HG02623 (cell line): ENCODE results near the gene MRPS10.
"Not testable (repeated sequence)": the region's sequence is repeated elsewhere in the genome, so short reads cannot be mapped to it uniquely, and the experiment has no call there.

Experiments
- ATAC-seq: cut with Tn5 transposase; IDR thresholded peaks from one replicate; pipeline ENCODE4 v1.9.1; 2021; ENCODE audit warnings: moderate library complexity; ENCODE audit not compliant: unreplicated experiment

The MRPS10 gene

DNA sequence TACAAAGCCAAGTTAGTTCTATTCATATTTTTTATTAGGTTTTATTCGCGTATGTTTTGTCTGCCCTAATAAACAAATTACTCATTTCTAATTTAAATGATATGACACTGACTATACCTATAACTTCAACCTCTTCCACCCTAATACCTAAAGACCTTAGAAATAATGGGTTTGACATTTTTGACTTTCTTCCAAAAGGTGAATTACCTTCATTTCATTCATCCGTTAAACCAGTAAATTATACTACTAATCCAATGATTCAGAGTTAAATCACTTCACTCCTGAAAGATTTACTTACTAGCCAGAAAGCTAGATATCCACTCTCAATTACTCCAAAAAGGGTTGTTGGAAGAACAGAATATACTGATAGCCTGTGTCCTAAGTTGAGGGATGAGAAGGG, 5.2 kb downstream of the MRPS10 start:
- no peak for ATAC-seq

- ATAC-seq: no peak
Observed at GRCh38 chr6:42211726-42212125, 5.9 kb downstream of the MRPS10 start.

GRCh38 chr6:42210551-42210950, 7.1 kb downstream of the MRPS10 start:
- no peak for ATAC-seq

GRCh38 chr6:42207559-42207958, 10.1 kb downstream of the MRPS10 start:
- not testable (repeated sequence) for ATAC-seq

GRCh38 chr6:42204768-42205282, 12.8 kb downstream of the MRPS10 start:
- ATAC-seq: no peak

DNA sequence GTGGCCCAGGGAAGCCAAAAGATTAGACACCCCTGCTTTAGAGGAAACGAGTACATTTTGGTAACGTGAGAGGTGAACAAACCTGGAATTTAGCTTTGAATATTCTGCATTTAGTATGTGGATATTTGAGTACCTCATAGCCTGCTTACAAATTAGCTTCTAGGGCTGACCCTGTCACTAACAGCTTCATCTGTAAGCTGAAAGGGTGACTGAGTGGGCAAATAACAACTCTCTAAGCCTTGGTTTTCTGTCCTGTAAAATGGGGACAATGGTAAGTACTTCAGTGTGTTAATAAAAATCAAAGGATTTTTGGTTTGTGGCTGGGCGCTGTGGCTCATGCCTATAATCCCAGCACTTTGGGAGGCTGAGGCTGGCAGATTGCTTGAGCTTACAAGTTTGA, 14.5 kb downstream of the MRPS10 start:
- no peak for ATAC-seq

DNA sequence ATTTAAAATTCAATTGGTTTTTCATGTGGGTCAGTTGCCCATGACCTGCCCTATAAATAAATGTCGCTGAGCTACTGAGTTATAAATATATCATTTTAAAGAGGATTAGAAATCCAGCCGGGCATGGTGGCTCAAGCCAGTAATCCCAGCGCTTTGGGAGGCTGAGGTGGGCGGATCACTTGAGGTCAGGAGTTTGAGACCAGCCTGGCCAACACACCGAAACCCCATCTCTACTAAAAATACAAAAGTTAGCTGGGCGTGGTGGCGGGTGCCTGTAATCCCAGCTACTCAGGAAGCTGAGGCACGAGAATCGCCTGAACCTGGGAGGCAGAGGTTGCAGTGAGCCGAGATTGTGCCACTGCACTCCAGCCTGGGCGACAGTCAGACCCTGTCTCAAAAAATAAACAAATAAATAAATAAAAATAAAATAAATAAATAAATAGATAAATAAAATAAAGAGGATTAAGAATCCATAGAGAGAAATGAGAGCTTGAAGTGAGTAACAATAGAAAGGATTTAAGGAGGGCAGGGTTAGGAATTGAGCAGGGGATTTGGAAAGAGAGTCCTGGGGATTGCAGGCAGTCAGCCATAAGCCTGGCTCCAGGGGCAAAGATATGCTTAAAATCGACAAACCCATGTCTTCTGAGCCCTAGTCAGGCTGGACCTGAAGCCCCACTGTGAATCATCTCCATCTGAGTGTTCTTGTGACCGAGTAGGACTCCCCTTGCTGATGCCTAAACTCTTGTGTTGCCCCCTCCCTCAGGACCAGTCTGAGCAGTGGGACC, 15.3 kb downstream of the MRPS10 start:
- not testable (repeated sequence) for ATAC-seq

GRCh38 chr6:42201382-42201781, 16.3 kb downstream of the MRPS10 start:
- no peak for ATAC-seq

- no peak for ATAC-seq
Observed at GRCh38 chr6:42200035-42200434, 17.6 kb downstream of the MRPS10 start.

DNA sequence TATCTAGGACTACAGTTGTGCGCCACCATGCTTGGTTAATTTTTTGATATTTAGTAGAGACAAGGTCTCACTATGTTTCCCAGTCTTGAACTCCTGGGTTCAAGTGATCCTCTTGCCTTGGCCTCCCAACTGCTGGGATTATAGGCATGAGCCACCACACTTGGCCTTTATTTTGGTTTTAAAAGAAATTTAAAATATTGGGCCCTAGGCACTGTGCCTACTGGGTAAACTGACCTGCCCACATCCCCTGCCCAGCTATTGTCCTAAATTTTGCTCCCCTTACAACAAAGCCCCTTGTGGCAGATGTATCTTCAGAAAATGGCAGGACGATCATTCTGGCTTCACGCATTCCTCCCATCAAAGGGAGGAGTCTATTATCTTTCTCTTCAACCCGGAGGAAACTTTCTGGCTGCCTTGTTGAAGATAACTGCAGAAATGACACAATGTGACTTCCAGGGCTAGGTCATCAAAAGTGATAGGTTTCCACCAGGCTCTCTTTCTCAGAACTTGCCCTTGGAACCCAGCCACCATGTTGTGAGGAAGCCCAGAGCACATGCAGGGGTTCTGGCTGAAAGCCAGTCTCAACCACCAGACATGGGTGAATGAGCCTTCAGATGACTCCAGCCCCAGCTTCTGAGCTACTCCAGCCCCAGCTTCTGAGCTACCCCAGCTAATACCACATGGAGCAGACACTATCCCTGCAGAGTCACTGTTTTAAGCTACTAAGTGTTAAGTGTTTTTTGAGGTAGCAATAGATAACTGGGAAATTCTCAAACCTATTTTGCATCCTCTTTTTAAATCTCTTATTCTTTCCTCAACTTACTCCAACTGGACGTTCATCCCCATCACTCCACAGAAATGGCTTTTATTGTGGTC, 18.3 kb downstream of the MRPS10 start:
- ATAC-seq: no peak

GRCh38 chr6:42197555-42198362, 19.9 kb downstream of the MRPS10 start:
- no peak for ATAC-seq

DNA sequence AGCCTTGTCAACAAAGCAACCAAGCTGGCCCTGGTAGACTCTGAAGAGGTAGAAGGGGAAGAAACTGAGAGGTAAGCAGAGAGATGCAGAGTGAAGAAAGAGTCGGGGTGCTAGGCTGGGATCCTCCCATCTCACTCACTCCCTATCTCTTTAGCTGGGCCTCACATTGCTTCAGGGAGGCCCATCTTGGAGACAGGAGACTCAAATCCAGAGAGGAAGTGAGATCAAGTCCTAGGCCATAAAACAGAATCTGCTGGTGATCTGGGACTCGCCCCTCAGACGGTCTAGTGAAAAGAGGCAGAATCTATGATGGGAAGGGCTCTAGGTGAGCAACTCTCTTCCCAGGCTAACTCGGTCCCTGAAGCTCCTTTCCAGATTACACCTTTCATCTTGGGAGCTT, 22.2 kb downstream of the MRPS10 start:
- ATAC-seq: no peak

GRCh38 chr6:42194056-42194455, 23.6 kb downstream of the MRPS10 start:
- ATAC-seq: no peak

DNA sequence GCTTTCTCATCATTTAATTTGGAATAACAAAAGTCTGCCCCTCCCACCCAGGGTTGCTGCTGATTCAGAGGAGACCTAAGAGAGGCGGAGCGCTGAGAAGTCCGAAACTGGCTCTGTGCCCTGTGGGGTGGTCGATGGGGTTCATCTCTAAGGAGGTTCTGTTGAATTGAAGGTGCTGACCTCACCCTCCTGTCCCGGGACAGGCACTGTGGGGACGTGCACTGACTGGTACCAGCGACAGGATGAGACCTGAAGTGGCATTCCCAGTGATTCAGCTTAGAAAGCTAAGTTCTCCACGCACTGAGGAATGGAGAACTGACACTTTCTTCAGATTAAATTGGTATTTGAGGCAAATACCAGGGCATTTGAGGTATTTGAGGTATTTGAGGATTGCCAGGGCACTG, 24.2 kb downstream of the MRPS10 start:
- no peak for ATAC-seq

GRCh38 chr6:42192385-42192784, 25.3 kb downstream of the MRPS10 start:
- ATAC-seq: not testable (repeated sequence)

GRCh38 chr6:42190554-42191183, 27.0 kb downstream of the MRPS10 start:
- no peak for ATAC-seq

DNA sequence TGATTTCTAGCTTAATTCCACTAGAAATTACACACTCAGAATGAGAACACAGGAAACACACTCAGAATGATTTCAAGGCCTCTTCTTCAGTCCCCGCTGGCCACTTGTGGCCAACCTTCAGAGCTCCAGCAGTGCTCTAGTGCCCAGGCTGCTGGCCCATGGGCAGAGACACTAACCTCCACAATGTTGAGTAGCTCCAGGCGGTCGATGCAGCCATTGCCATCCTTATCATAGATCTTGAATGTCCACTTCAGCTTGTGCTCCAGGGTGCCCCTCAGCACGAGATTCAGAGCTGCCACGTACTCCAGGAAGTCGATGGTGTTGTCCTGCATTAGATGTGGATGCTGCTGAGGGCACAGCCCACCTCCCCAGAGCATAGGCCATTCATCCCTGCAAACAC, 29.3 kb downstream of the MRPS10 start:
- no peak for ATAC-seq

- no peak for ATAC-seq
Observed at GRCh38 chr6:42185597-42185996, 32.1 kb downstream of the MRPS10 start.

DNA sequence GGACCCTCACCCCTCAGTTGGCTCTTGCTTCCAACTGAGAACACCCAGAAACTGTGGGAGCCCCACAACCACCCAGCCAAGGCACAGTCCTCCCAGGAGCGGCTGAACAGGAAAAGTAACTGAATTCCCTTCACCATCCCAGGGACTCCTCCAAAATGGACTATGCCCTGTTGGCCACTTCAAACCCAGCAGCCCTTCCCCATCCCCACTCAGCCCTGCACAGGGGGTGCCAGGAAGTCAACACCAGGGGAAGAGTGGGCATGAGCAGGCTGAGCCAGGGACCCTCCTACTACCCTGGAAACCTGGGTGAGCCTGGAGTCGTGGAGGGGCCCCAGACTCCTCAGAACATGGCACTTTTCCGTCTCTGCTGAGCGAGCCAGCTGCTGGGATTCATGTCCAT, 33.2 kb downstream of the MRPS10 start:
- no peak for ATAC-seq

GRCh38 chr6:42182101-42182500, 35.6 kb downstream of the MRPS10 start:
- ATAC-seq: no peak

- no peak for ATAC-seq
Observed at GRCh38 chr6:42179945-42180313, 37.7 kb downstream of the MRPS10 start.
